Stimulated activated CD8-positive, alpha-beta memory T cell treated with anti-CD3 and anti-CD28 coated beads, Interleukin-12 subunit alpha, Interleukin-12 subunit beta, amount 100 ng/mL, for 24 hours (primary cell): ENCODE results near the gene SVIL.
"Not testable (repeated sequence)": the region's sequence is repeated elsewhere in the genome, so short reads cannot be mapped to it uniquely, and the experiment has no call there.

Source experiments
- DNase-seq: peaks from one replicate; pipeline ENCODE4 v3.0.0-alpha.2; 2020; ENCODE audit errors: extremely low read depth

Gene SVIL

GRCh38 chr10:29516309-29516932 lies 118.3 kb downstream of the SVIL start:
- not testable (repeated sequence) for DNase-seq

GRCh38 chr10:29515879-29516278 lies 118.9 kb downstream of the SVIL start:
- not testable (repeated sequence) for DNase-seq

- DNase-seq, result not testable (repeated sequence)
Observed at GRCh38 chr10:29515104-29515503, 119.7 kb downstream of the SVIL start.

GRCh38 chr10:29514306-29514705 lies 120.5 kb downstream of the SVIL start:
- no peak for DNase-seq

DNA sequence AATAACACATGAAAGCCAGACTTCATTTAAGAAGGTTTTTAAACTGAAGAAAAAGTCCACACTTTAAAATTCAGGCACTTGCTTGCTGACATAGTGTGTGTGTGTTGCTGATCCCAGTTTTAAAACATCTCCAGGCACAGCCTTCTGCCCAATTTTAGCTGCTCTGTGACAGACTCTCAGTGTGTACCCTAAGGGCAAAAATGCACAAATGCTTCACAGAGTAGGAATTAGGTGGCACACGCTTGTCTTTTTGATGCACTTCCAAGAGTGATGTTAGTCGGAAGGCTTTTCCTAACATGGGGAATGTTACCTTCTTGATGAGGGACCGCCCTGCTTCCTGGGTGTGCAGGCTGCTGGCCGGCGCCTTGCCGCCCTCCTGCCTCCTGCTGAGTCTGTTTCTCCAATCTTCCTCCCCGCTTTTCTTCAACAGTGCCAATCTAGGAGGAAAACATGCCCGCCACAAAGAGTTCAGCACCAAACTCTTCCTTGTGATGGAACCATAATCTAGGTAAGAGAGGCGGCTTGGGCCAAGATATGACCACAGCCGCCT lies 122.3 kb downstream of the SVIL start:
- DNase-seq, result no peak

- not testable (repeated sequence) for DNase-seq
Observed at GRCh38 chr10:29511806-29512205, 123.0 kb downstream of the SVIL start.

DNA sequence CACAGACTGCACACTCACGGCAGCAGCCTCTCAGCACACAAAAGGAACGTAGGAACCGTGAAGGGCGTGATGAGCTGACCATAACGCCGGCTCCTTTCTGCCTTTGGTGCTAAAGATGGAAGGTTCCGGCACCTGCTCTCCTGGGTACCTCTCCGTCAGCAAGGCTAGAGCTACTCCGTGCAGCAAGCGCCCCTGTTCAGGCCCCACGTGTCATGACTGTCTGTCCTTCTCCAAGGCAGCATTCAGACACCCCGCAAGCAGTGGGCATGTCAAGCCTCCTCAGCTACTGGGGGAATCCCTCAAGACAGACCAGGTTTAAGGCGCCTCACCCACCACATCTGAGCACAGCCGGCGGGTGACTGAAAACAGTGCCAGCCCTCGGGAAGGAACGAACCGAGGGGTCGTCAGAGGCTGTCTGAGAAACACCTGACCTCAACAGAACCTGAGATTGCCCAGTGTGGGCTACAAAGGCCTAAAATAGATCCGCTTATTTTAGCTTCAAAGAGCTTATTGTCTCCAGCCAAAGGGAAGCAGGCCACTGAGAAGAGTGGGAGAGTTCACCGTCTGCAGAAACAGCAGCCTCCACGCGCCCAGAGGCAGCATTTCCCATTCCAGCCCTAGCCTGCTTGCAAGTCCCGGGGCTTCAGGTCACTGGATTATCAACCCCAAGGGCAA lies 124.2 kb downstream of the SVIL start:
- DNase-seq, result not testable (repeated sequence)

DNA sequence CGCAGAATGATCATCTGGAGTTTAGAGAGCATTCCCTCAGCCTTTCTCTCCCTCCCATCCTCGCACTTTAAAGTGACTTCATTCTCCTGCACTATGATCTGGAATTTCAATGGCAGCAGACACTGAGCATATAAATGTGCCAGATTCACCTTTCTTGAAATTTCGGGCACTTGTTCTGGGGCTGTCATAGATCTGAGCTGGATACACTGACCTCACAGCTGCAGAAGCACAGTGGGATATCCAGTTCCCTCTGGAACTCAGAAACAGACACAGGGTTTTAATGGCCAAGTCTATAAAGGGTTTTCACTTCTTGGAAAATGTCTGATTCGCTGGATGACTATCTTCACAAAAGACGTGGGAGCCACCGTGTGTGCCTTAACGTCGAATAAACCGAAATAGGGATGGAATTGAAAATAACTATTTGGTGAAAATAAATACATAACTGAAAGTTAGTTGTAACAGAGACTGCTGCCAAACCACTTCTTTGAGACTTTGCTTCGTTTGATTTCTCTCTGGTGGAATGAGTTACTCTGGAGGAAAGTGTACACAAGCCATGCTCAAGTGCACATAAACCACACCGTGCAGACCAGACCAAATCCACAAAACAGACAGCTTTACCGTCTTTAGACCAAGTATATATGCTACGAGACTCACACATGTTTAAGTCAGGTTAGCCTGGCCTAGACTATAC lies 126.1 kb downstream of the SVIL start:
- DNase-seq, result no peak

DNA sequence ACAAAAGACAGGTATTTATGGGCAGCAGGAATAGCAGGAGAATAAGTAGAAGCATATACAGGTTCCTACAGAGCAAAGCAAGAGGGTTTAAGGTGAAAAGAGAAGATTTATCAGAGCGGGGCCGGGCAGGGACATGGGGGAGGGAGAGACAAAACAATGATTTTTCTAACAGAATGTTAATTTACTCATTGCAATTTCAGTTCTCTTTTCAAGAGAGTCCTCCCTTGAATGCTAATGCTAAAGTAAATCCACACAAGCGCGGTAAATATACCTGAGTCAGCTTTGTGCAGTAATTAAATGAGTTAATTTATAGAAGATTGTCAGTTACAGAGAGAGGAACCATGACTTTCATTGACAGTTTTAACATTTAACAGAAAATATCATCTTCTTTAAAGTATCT lies 127.0 kb downstream of the SVIL start:
- DNase-seq, result not testable (repeated sequence)

- DNase-seq, result not testable (repeated sequence)
Observed at GRCh38 chr10:29506324-29506921, 128.3 kb downstream of the SVIL start.

- DNase-seq, result no peak
Observed at GRCh38 chr10:29502351-29502750, 132.4 kb downstream of the SVIL start.

GRCh38 chr10:29501692-29502091 lies 133.1 kb downstream of the SVIL start:
- DNase-seq, result no peak

- DNase-seq, result no peak
Observed at GRCh38 chr10:29499993-29500537, 134.7 kb downstream of the SVIL start.

DNA sequence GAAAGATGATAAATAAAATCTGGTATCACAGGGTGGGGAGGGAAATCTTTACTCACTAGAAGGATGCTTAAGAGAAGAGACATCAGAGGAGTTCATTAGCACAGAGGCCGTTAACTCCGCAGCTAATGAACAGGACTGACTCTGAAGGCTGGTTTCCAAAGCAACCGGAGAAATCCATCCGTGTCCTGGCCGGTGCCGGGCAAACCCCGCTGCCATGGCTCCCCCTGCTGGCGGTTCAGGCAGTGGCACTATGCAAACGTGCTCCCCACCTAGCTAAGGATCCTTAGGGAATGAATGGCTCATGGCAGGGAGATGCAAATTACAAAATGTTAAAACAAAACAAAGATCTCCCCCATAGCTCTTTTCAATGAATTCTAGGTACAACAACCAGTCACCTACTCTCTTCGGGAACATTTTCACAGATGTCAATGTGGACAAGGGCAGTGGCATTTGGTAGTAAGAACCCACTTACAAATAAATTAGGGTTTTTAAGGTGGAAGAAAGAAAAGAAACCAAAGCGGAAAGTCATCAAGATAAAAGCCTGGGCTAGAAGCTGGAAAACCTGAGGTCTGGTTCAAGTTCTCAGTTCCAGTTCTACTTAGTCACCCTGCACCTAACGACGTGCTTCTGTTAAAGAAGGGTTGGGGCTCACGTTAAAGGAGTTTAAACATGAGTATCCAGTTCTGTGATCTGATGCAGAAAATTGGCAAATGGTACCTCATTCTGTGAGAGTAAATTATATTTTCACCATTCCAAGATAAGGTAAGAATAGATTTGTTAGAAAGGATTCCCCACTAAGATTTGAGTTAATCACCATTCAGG lies 138.2 kb downstream of the SVIL start:
- peak; percentile 15 for DNase-seq

DNA sequence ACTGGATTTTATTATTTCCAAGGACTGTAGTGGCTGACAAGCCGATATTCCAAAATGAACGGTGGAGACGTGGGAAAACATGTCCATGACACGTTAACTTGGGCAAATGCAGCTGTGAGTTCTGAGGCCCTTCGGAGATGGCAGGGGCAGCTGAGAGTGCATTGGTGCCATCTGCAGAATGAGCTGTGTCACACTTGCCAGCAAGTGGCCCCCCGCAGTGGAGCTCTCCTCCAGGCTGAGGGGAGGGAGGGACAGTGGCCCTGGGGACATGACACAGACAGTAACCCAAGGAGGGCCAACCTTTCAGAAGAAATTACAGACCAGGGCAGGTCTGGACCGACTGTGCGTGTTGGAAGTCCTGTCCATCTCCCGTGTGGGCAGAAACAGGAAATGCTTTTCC lies 139.4 kb downstream of the SVIL start:
- no peak for DNase-seq

- no peak for DNase-seq
Observed at GRCh38 chr10:29493697-29494096, 141.1 kb downstream of the SVIL start.

- no peak for DNase-seq
Observed at GRCh38 chr10:29492774-29493173, 142.0 kb downstream of the SVIL start.

- DNase-seq, result no peak
Observed at GRCh38 chr10:29491918-29492317, 142.9 kb downstream of the SVIL start.

DNA sequence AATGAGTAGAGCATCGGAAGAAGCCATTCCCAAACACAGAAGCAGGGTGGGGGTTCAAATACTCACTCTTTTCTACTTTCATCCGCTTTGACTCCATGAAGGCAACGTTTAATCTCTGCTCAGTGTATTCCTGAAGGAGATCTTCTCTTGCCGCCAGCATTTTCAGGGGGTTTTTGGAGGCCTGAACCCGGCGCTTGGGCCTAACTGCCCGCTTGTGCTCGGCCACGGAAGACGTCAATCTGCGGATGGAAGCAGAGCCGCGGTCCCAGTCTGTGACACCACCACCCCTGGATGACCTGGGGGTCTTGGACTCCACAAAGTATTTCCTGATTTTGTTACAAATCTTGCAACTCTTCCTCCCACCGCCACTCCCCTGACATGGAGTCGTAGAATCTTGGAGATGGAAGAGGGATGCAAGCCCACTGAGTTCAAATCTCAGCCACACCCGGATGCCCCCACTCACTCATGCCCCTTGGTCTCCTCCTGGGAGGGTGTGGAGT lies 143.9 kb downstream of the SVIL start:
- not testable (repeated sequence) for DNase-seq

DNA sequence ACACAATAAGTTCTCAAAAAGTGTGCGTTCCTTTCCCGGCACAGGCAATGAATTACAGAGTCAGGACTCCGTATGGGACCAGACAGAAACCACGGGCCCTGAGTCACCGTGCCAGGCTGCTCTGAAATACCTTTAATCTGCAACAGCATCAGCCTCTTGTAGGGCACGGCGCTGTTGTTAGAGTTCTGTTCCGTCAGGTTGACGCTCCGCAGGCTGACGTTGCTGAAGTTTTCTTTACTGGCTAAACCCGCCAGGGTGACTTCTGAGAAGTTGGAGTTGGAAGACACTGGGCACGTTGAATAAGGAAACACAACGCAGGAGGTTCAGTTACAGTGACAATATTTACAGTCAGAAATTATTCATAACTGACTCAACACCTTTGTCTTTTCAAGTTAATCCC lies 146.3 kb downstream of the SVIL start:
- DNase-seq, result not testable (repeated sequence)

DNA sequence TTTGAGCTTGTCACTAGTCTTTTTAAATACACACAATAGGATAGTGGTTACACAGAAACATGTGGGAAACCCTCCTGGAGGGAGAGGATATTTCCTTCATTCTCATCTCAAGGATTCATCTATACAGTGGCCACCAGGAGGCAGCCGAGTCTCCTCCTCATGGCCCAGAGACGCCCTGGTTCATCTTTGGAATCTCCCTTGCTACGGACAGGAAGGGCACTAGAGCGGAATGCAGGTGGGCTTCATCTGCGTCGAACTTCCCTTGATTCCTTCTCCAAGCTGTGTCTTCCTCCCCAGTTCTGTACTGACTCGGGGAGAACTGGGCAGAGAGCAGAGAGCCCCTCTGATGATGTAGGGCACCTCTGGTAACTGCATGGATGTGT lies 146.9 kb downstream of the SVIL start:
- not testable (repeated sequence) for DNase-seq
